GM21526 (cell line): ENCODE measurements around the gene ABL2.
"Not testable (repeated sequence)": the region's sequence is repeated elsewhere in the genome, so short reads cannot be mapped to it uniquely, and the experiment has no call there.

ENCODE experiments used
- ATAC-seq: cut with Tn5 transposase; IDR thresholded peaks from one replicate; pipeline ENCODE4 v1.9.1; 2021; ENCODE audit warnings: moderate library complexity; ENCODE audit not compliant: unreplicated experiment, low FRiP score

Gene ABL2

DNA sequence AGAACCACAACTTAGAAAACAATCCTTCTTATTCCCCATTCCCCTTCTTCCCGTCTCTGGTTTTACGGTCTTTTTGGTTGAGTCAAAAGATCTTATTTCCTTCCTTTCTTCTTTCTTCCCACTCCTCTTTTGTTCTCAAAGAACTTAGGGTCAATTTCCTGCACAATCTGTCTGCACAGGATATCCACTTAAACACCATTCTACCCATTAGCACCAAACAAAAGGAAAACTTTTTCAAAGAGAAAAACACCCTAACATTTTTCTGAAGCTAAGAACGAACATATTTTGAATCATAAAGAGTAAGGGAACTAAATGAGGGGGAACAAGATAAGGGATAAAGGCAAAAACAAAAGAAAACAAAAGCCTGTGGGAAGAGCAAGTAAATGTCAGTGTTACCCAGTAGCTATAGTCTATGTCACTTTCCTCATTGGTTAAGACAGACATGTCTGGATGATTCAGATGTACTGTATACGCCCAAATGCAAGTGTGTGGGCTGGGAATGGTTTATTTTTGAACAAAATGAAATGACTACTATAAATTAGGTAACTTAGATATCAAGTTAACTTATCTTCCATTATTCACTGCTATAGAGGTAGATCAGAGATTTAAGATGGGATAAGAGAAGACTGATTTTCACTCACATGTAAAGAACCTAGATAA is 87.8 kb downstream of the ABL2 start:
- ATAC-seq: no peak

DNA sequence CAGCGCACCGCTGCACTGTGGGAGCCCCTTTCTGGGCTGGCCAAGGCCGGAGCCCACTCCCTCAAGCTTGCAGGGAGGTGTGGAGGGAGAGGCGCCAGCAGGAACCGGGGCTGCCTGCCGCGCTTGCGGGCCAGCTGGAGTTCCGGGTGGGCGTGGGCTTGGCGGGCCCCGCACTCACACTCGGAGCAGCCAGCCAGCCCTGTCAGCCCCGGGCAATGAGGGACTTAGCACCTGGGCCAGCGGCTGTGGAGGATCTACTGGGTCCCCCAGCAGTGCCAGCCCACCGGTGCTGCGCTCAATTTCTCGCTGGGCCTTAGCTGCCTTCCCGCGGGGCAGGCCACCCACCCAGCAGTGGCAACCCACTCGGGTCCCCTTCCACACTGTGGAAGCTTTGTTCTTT is 90.7 kb downstream of the ABL2 start:
- ATAC-seq: not testable (repeated sequence)

DNA sequence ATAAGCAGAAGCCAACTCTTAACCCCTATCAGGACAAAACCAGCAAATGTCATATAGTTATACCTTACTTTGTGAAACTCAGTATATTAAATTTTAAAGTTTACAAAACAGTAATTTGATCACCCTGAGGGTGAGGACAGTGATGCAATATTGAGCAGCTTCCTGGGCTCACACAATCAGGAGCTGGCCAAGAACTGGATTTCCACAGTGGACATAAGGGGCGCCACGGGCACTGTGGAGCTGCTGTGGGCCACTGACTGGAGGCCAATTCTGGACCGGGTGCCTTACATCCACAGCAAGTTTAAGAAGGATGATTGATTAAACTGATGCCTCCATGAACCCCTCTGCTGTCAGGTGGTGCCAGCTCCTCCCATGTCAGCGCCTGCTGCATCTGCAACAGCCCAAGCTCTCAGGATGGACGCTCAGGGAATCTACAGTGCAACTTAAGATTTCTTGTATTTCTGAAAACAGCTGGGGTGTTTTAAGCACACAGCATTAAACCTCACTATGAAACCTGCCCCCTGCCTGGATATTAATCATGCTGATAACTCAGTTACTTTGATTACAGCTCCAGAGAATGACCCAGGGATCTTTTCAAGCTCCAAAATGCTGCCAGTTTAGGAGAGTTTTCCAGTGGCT is 91.7 kb downstream of the ABL2 start:
- no peak for ATAC-seq

DNA sequence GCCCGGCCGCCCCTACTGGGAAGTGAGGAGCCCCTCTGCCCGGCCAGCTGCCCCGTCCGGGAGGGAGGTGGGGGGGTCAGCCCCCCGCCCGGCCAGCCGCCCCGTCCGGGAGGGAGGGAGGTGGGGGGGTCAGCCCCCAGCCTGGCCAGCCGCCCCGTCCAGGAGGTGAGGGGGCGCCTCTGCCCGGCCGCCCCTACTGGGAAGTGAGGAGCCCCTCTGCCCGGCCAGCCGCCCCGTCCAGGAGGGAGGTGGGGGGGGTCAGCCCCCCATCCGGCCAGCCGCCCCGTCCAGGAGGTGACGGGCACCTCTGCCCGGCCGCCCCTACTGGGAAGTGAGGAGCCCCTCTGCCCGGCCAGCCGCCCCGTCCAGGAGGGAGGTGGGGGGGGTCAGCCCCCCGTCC is 93.8 kb downstream of the ABL2 start:
- ATAC-seq: not testable (repeated sequence)

- not testable (repeated sequence) for ATAC-seq
Measured at GRCh38 chr1:179135168-179135567, 94.3 kb downstream of the ABL2 start.

GRCh38 chr1:179129702-179130473 is 99.6 kb downstream of the ABL2 start:
- peak; percentile 98 for ATAC-seq

GRCh38 chr1:179128520-179128919 is 101.0 kb downstream of the ABL2 start:
- no peak for ATAC-seq

- no peak for ATAC-seq
Measured at GRCh38 chr1:179127163-179127895, 102.1 kb downstream of the ABL2 start.

GRCh38 chr1:179126338-179127060 is 103.0 kb downstream of the ABL2 start:
- ATAC-seq: no peak

DNA sequence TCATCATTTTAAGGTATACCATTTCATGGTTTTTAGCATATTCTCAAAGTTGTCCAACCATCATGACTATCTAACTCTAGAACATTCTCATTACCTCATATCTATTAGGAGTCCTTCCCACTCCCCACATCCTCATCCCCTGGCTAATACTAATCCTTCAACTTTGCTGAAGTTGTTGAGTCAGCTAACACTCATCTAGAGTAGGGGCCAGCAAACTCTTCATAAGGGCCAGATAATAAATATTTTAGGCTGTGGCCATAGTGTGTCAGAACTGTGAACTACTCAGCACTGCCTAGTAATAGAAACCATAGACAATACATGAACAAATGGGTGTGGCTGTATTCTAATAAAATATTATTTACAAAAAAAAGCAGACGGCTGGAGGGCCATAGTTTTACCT is 104.6 kb downstream of the ABL2 start:
- ATAC-seq: no peak

- no peak for ATAC-seq
Measured at GRCh38 chr1:179121159-179121938, 108.1 kb downstream of the ABL2 start.

- no peak for ATAC-seq
Measured at GRCh38 chr1:179120736-179121135, 108.7 kb downstream of the ABL2 start.

- ATAC-seq: no peak
Measured at GRCh38 chr1:179119513-179119912, 110.0 kb downstream of the ABL2 start.

GRCh38 chr1:179115181-179115580 is 114.3 kb downstream of the ABL2 start:
- ATAC-seq: no peak

GRCh38 chr1:179108644-179109043 is 120.8 kb downstream of the ABL2 start:
- no peak for ATAC-seq

GRCh38 chr1:179107706-179108629 is 121.5 kb downstream of the ABL2 start:
- ATAC-seq: no peak

DNA sequence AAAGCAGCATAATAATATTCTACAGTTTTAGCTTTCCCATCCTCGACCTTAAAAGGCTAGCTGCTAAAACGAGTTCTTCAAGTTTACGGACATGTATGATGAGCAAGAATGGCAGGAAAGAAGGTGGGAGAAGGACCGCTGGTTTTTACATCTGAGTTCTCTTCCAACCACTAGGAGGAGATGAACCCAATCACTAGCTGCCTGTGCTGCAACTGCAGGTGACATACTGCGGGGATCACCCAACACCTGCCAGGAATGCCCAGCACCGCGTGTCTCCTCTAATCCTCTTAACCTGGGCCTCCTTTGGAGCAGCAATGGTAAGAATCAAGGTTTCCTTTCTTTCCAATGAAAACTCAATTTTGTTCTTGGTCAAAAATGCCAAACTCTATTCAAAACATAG is 124.1 kb downstream of the ABL2 start:
- ATAC-seq: no peak

- ATAC-seq: no peak
Measured at GRCh38 chr1:179104611-179105250, 124.7 kb downstream of the ABL2 start.
